Nucleus accumbens (tissue), 56 donors: ENCODE results near the gene NSUN7.

Source experiments
- DNase-seq, 56 donors: peaks; one replicate each; lab custom pipeline; 2025; lab: John Stamatoyannopoulos, UW

Gene NSUN7

DNA sequence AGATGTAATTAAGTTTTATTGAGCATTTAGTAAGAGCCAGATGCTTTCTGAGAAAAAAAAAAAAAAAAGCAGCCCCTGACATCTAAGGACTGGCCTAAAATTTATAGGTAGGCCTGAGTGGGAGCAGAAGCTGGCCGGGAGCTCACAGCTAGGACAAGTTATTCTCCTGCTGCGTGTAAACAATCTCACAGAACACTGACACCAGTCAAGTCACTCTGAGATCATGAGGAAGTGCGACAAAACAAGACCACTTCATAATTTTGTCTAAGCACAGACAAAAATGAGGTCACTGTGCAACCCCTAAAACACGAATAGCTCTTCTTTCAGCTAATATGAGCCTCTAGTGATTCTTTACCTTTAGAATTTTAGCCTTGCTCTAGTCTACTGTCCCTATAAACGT lies 15.3 kb upstream of the NSUN7 start:
- no peak for DNase-seq

DNA sequence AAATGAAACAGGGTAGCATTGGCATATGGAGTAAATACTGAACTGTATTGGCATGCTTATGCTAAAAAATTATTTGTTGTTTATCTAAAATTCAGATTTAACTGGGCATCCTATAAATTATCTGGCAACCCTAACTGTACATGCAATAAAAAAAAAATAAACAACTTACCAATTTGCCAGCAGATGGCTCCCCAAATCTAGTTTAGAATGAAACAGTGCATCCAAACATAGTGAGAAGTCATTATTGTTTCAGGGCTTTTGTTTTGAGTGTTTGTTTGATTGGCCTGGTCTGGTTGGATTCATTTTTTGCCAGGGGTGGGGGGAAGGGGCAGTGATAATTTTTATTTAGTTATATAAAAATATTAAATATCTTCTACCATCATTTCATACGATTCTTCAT lies 12.8 kb upstream of the NSUN7 start:
- DNase-seq: peak in 2 of 56 donors; percentile 3 to 4

DNA sequence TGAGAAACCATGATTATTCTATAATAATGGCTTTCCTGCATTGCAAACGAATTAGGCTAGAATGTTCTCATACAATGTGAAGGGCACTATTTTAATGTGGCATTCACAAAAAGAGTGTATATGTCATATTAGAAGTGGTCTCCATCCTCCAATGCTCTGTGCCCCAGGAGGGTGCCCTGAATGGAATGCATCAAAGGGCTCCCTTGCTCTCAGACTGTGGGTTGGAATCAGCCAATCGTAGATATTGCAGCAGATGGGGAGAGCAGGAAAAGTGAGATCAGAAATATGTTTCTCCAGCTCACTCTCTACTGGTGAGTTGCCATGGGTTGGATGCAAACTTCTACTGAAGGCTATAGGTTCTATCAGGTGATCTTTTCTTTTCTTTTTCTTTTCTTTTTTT lies 11.9 kb upstream of the NSUN7 start:
- no peak for DNase-seq

DNA sequence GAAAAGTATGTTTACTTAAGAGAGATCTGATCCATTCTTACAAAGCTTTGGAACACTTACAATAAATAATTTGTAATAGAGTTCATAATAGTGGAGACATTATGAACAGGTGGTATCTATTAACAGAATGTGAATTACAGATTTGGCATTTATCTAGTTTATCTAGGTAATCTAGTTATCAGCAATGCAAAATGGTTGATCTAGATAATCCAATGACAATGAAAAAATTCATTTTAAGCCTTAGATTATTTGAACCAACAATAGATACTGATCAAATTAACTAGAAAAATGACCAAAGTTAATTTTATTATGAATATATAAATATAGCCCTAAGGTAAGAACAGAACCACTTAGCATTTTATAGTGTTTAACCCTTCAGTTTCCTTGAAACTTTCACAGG lies 10.4 kb upstream of the NSUN7 start:
- DNase-seq: no peak

DNA sequence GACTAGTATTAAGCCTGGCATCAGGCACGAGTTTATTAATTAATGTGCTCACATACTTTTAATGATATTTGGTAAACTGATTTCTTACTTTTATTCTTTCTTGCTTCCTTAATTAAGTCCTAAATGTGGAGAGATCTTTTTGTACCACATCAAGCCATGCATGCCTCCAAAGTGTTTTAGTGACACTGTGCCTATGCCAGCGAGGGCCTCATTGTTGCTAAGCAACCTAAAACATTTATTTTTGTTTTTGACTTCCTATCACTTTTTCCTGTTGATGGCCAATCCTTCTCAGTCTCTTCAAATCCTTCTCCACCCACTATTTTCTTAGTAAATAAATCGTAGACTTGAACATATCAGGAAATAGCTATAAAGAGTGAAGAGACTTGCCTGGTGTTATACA lies 5.5 kb upstream of the NSUN7 start:
- DNase-seq: no peak

DNA sequence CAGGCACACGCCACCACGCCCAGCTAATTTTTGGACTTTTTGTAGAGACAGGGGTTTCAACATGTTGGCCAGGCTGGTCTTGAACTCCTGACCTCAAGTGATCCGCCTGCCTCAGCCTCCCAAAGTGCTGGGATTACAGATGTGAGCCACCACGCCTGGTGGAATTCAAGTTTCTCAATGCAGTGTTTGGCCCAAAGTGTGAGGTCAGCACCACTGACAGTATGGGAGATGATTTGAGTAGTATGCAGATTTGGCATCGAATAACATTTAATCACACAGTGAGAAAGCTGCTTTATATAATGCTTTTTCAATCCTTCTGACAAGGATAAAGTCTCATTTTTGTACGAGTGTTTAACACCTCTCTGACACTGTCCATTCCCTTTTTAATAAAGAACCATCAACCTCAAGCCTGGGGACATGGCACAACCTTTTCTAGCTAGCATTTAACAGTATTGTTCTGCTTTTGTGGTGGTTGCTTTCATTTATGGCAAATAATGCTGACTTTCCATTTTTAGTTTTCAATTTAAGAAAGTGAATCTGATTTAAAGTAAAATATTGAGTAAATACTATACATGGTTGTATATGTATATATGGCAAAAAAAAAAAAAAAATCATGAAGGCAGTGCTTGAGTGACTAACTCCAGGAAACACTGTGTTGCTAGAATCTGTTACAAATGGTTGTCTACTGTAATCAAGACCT lies 4.3 kb upstream of the NSUN7 start:
- DNase-seq: no peak

DNA sequence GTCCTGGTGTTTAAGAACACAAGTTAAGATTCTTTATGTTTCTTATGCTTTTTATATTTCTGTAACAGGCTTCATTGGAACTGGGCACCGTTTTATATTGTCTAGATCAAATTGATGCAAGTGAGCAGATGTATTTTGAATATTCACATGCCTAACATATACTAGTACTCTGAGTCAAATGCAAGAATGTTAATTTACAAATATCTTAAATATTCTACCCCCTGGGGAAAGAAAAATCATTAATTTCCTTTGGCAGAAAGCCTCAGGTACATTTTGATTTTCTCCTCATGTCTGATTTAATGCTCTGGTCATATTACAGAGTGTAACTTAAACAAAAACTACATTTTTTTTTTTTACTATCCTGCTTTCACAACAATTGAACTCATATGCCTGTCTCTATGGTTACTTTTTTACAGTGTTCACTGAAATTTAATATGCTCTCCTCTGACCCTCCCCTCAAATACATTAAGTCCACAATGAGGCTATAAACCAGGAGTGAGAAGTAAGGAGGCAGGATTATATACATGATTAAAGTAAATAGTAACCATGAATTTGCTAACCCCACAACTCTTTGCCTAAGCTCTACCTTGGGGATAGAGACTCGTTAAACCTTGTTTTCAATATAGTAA lies 2.4 kb upstream of the NSUN7 start:
- no peak for DNase-seq

DNA sequence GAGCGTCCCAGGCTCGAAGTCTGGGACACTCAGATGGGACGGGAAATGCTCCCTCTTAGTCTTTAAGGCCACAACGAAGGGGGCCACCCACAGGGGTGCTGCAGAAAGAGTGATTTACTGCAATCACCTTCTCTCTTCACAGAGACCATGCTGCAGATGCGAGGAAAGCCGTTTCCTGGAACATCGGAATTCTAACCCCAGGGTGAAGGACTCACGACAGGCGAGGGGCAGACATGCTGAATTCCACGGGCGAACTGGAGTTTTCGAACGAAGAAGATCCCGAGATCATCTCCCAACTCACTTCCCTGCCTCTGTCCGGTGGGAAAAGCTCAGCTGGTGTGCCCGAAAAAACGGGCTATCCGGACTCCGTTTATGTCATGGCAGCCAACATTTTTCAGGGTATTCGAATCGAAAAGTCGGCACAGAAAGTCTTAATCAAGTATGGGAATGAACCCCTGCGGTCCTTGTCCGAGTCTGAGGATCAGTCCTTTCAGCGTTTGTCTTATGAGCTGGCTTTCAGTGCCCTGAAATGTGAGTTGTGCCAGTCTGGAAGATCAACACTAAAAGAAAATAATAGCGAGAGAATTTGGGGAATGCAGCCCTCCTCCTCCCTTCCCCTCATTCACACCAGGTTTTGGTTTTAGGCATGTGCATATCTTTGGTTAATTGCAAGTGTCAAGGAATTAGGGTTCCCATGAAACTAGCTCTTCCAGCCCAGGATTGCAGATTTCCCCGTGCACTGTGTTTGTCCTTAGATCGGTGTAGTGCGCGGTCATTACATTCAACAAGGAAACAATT lies 905 bp downstream of the NSUN7 start:
- DNase-seq: no peak

DNA sequence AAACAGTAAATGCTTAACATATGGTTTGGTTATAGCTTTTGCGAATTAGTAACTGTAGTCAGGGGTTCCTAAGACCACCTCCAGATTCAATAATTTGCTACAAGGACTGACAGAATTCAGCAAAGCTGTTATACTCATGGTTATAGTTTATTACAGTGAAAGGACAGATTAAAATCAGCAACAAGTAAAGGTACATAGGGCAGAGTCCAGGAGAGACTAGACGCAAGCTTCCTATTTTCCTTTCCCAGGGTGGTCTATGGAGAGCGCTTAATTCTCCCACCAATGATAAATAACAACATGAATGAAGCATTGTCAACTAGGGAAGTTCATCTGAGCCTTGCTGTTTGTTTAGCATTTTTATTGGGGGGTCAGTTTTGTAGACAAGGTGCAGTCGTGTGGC lies 5.9 kb downstream of the NSUN7 start:
- no peak for DNase-seq

DNA sequence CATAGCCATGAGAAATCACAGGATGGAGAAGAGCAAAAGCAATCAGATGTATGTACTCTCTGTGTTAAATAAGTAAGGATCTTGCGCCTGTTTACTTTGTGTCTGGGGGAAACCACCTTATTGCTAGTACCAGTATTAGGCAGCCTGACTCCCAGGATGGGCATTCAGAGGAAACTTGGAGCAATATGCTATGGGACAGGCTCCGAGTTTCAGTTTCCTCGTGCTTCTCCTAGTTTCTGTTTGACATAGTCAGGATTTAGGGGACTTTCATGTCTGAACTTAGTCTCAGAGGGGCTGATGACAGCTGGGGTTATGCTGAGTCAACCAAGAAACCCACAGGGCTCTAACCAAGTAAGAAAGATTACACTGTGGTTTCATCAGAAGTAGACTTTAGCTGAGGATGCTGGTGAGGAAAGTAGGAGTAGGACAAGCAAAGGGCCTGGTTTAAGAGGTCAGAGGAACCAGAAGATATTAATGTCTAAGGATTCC lies 13.5 kb downstream of the NSUN7 start:
- no peak for DNase-seq

DNA sequence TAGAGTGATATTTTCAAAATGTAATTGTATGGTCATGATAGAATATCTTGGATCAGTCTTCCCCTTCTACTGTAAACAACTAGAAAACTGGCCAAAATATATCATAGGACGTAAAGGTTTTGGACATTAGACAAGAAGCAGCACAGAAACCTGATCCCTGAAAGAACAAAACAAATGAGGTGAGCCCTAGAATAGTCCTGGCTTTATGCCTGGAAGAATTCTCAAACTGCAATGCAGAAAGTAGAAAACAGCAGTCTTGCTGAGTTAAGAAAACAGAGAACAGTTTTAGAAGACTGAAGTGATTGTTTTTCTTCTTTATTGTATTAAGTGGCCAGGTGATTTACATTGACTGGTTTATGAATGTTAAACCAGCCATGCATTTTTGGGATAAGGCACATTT lies 19.5 kb downstream of the NSUN7 start:
- no peak for DNase-seq

DNA sequence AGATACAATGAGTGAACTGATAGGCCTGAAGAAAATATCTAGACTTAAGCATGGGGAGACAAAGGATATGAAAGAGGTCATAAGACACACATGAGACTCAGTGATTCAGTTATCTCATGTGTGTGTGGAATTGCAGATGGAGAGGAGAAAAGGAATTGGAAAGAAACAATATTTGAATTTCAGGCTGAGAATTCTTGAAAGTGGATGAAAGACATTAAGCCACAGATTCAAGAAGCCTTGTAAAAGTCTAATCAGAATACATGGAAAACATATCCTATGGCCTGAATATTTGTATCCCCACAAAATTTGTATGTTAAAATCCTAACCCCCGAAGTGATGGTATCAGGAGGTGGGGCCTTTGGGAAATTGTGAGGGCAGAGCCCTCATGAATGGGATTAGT lies 28.3 kb downstream of the NSUN7 start:
- DNase-seq: no peak

DNA sequence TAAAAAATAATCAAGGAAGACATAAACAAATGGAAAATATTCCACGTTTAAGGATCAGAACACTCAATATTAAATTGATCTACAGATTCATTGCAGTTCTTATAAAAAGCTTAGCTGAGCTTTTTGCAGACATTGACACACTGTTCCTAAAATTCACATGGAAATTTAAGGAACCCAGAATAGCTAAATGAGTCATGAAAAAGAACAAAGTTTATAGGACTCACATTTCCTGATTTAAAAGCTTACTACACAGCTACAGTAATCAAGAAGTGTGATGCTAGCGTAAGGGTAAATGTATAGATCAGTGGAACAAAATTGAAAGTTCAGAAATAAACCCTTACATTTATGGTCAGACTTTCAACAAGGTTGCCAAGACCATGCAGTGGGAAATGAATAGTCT lies 33.1 kb downstream of the NSUN7 start:
- DNase-seq: no peak

DNA sequence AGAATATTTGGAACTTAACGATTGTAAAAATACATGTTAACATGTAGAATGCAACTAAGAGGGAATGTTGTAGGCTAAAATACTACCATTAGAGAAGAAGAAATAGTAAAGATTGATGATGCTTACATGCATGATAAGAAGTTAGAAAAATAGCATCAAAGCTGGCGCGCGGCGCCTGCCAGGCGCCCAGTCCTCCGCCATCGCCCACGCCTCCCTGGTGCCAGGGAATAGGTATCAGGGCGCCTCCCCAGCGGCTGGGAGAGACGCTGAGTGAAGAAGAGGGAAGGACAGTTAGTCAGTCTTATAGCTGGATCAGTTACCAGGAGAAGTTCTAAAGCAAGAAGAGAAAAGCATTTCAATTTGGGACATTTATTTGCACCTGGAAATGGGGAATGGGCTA lies 36.0 kb downstream of the NSUN7 start:
- no peak for DNase-seq

DNA sequence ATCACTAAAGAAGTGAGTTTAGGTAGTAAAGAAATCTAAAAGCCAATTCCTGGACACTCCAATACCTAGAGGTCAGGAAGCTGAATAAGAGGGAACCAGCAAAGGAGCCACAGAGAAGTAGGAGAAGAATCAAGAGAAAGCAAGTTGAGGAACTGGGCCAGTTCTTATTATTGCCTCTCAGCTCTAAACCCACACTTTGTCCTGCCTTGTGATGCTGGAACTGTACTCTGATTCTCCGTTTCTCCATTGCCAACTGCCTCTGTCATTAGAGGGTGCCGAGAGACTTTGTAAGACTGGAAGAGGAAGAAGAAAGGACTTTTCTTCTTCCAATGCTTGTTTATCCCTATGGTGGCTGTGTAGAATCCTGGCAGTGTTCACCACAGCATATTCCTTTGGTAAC lies 38.6 kb downstream of the NSUN7 start:
- no peak for DNase-seq

DNA sequence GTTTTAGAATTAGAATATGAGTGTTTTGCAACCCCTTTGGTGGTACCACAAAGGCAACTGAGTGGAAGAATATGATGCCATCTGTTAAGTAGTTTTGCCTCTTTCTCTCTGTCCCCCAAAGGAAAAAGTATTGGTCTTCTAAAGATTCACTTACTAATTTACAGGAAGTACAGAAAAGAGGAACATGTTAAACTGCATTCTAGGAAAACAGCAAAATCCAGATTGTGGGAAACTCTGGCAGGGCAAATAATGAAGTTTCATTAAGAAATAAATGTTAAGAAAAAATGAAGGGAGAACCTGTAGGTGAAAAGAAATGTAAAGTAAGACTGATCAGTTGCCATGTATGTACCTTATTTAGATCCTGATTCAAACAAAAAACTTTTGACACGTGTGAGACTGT lies 39.3 kb downstream of the NSUN7 start:
- DNase-seq: no peak

DNA sequence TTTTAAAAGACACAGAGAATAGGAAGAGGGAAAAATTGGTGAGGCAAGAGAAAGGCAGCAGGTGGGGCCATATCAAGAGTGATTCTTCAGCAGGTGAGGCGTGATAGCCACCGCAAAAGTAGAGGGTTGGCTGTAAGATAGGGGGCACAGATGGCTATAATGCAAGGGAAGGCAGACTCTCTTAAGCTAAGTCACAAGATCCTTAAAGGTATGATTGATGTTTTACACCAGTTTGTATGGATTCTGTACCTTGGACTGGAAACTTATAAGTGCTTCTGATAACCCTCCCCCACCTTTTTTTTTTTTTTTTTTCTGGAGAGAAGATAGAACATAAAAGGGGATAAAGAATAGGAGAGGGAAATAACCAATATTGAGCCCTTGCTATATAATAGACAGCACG lies 40.0 kb downstream of the NSUN7 start:
- no peak for DNase-seq

DNA sequence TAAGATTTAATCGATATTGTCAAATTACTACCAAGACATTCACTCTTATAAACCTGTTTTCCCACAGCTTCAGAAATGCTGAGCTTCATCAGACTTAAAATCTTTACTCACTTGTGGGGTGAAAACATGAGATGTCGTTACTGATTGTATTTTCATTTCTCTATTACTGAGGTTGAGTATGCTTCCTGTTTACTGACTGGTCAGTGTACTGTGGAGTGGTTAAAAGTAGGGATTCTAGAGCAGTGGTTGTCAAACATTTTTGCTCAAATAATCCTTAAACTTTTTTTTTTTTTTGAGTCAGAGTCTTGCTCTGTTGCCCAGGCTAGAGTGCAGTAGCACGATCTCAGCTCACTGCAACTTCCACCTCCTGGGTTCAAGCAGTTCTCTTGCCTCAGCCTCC lies 50.3 kb downstream of the NSUN7 start:
- DNase-seq: no peak

DNA sequence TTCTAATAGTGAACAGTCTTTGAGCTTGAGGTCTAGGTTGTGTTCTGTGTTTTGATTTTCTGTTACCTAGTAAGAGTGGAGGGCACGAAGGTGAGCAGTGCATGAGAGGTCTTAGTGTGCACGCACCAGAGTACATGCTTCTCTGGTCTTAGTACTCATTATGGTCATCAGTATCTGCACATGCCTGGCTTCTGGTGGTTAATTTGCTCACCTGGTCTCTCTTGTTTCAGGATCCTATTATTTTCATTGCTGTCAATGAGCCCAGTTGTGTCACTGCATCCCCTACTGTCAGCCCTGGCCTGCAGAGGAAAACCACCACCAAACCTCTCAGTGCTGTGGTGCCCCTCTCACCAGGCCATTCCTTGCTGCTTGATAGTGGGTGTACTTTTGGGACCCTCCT lies 54.8 kb downstream of the NSUN7 start:
- no peak for DNase-seq

DNA sequence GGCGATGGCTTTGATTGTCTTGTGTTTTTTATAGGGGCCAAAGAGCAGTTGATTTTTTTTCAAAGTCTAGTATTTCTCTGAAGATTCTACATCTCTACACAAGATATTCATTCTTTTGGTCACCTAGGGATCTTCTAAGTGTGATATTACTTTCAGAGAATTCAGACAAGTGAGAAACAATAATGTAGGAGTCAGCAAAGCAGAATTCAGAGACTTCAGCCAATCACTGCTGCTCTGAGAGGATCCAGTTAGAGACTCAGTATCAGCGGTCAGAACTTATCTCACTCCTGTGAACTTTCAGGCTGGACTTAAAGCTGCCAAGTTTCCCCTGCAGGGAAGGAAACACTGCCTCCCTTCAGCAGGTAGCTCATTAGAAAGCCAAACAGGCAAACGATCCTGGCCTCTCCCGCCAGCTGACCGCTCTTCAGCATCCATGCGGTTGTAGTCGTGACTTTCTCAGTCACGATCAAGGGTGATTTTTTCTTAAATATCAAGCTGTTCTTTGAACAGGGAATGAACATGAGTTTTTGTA lies 59.2 kb downstream of the NSUN7 start:
- no peak for DNase-seq

DNA sequence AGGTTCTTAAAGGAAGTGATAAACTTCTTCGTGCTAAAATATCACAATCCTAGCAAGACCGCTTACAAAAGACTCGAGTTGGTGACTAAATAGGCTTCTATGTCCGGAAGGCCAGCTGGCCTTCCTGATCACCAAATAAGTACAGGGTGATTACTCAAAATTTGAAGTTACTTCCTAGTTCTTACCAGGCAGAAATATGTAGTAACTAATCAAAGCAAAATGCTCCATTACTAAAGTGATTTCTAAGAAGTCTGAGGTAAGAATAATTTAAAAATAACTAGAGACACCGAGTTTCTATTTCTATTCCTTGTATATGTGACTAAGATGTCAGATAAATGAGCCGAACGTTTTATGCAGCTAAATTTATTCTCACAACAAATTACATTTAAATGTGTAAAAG lies 62.2 kb downstream of the NSUN7 start:
- no peak for DNase-seq

DNA sequence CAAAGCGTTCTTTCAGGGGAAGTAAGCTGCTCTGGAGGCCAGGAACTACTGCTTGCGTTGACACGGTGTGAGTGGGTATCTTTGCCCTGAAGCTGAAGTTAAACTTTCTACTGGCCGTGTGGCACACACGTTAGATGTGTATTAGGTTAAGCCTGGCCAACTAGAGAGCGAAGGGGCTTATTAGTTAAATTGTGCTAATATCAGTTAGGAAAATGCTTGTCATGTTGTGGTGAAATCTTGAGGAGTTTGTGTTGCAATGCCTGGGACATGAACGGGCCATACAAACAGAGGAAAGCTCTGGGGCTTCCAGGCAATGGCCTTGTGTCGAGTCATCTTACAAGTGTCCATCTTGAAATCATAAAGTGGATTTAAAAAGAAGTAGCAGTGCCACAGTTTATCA lies 62.6 kb downstream of the NSUN7 start:
- no peak for DNase-seq
